Calu3 (cell line): ENCODE data around the gene GEMIN8. TPM values are rescaled to one million over a fixed set of nuclear protein-coding genes. Genes with fewer than 3 reads are reported as not detected.

Source experiments
- BruUV-seq: library from RNA; stranded (reverse); fragments of 400-500 nt; replicated peaks from 2 replicates; lab custom pipeline; 2021; lab: Mats Ljungman, UMichigan
- CTCF ChIA-PET: fragments of 300-600 bp; sonication (Branson Sonifier 250); formaldehyde crosslinking; loops from one replicate; lab custom pipeline; 2022; ENCODE audit warnings: antibody characterized with exemption; lab: Charles Lee
- DNase-seq: peaks from one replicate; pipeline ENCODE4 v3.0.0; 2022
- H3K27ac Mint-ChIP-seq: one replicate; pipeline ENCODE4 v1.8.0; 2022; ENCODE audit warnings: mixed read lengths; ENCODE audit not compliant: unreplicated experiment
- H3K27me3 Mint-ChIP-seq: one replicate; pipeline ENCODE4 v1.8.0; 2022; ENCODE audit warnings: mixed read lengths; ENCODE audit not compliant: unreplicated experiment
- H3K36me3 Mint-ChIP-seq: one replicate; pipeline ENCODE4 v1.8.0; 2022; ENCODE audit warnings: mild to moderate bottlenecking, moderate library complexity, mixed read lengths; ENCODE audit not compliant: insufficient read depth, unreplicated experiment
- H3K4me1 Mint-ChIP-seq: one replicate; pipeline ENCODE4 v1.8.0; 2022; ENCODE audit warnings: mild to moderate bottlenecking, low read depth, mixed read lengths; ENCODE audit not compliant: unreplicated experiment
- H3K4me3 Mint-ChIP-seq: one replicate; pipeline ENCODE4 v1.8.0; 2022; ENCODE audit warnings: mild to moderate bottlenecking, low read depth, moderate library complexity, mixed read lengths; ENCODE audit not compliant: unreplicated experiment
- H3K9me3 Mint-ChIP-seq: one replicate; pipeline ENCODE4 v1.8.0; 2022; ENCODE audit warnings: low read depth, mixed read lengths; ENCODE audit not compliant: unreplicated experiment
- CTCF ChIP-seq: fragments of 200-600 bp; IDR thresholded peaks from one replicate; pipeline ENCODE4 v1.8.0; 2022; ENCODE audit warnings: antibody characterized with exemption; ENCODE audit not compliant: unreplicated experiment
- intact Hi-C: fragments of 100-400 bp; cut with micrococcal nuclease; formaldehyde crosslinking; loops from one replicate; pipeline ENCODE4 v1.10.0; 2022; ENCODE audit not compliant: unreplicated experiment
- total RNA-seq: library from RNA; stranded (reverse); gene quantifications from 2 replicates; pipeline ENCODE4 v1.2.3, GENCODE V29; 2022

The GEMIN8 gene
- total RNA-seq, 1 experiment from 2014 or later: 21.7 TPM

GRCh38 chrX:13990126-13990800 is 39.4 kb downstream of the GEMIN8 start:
- CTCF ChIA-PET: no interaction called here
- no peak overlapping the region for H3K27ac Mint-ChIP-seq
- intact Hi-C loops: no loop called here
- BruUV-seq: no TSS peak
- H3K36me3 Mint-ChIP-seq: no peaks in the 10 kb centered on the region
- H3K4me1 Mint-ChIP-seq: no peaks in the 10 kb centered on the region
- no peak for DNase-seq
- no peak overlapping the region for H3K4me3 Mint-ChIP-seq
- no peaks in the 10 kb centered on the region for H3K9me3 Mint-ChIP-seq
- no peak for TF ChIP-seq CTCF
- no peaks in the 10 kb centered on the region for H3K27me3 Mint-ChIP-seq

GRCh38 chrX:13985697-13986435 is 43.8 kb downstream of the GEMIN8 start:
- Mint-ChIP-seq H3K27me3 (no peaks in the 10 kb centered on the region), H3K9me3 (no peaks in the 10 kb centered on the region), H3K36me3 (no peaks in the 10 kb centered on the region), H3K4me3 (no peak overlapping the region), H3K27ac (no peak overlapping the region), H3K4me1 (no peaks in the 10 kb centered on the region)
- DNase-seq: no peak
- BruUV-seq: no TSS peak
- intact Hi-C loops: no loop called here
- CTCF ChIA-PET: no interaction called here
- no peak for TF ChIP-seq CTCF

- Mint-ChIP-seq H3K27ac (no peak overlapping the region), H3K36me3 (no peaks in the 10 kb centered on the region), H3K4me1 (no peaks in the 10 kb centered on the region), H3K4me3 (no peak overlapping the region), H3K27me3 (no peaks in the 10 kb centered on the region), H3K9me3 (no peaks in the 10 kb centered on the region)
- no peak for DNase-seq
- TF ChIP-seq CTCF: no peak
- intact Hi-C loops: no loop called here
- CTCF ChIA-PET: interaction anchor here (0.7 to 0.9 kb wide), 2 partner anchors 23 to 158 kb away, joined by 3 to 4 read pairs; no protein-coding TSS in a partner anchor
- no TSS peak for BruUV-seq
Measured at GRCh38 chrX:13983734-13984133, 46.0 kb downstream of the GEMIN8 start.

GRCh38 chrX:13968198-13968597 is 61.5 kb downstream of the GEMIN8 start:
- H3K9me3 Mint-ChIP-seq: no peaks in the 10 kb centered on the region
- no peaks in the 10 kb centered on the region for H3K36me3 Mint-ChIP-seq
- no peak for TF ChIP-seq CTCF
- no peak overlapping the region for H3K4me3 Mint-ChIP-seq
- no peaks in the 10 kb centered on the region for H3K27me3 Mint-ChIP-seq
- DNase-seq: no peak
- CTCF ChIA-PET: no interaction called here
- no TSS peak for BruUV-seq
- no peaks in the 10 kb centered on the region for H3K4me1 Mint-ChIP-seq
- intact Hi-C loops: no loop called here
- H3K27ac Mint-ChIP-seq: no peak overlapping the region
